HUES64 (cell line): Measurements from ENCODE around the gene EXOSC5.
"Not testable (repeated sequence)": the region's sequence is repeated elsewhere in the genome, so short reads cannot be mapped to it uniquely, and the experiment has no call there.

Experiments used
- H3K27ac ChIP-seq: 2 replicates; pipeline ENCODE4 v1.7.0; 2013; ENCODE audit warnings: low read depth, low read length, inconsistent platforms
- H3K27me3 ChIP-seq: 2 replicates; pipeline ENCODE4 v1.6.1; 2013; ENCODE audit warnings: mild to moderate bottlenecking, low read length; ENCODE audit not compliant: insufficient read depth
- H3K36me3 ChIP-seq: 2 replicates; pipeline ENCODE4 v1.6.1; 2013; ENCODE audit warnings: mild to moderate bottlenecking, low read length; ENCODE audit not compliant: insufficient read depth
- H3K4me1 ChIP-seq: 2 replicates; pipeline ENCODE4 v1.6.1; 2013; ENCODE audit warnings: mild to moderate bottlenecking, low read length, moderate library complexity; ENCODE audit not compliant: insufficient read depth
- H3K4me3 ChIP-seq: 2 replicates; pipeline ENCODE4 v1.5.1; 2013; ENCODE audit warnings: mild to moderate bottlenecking, low read length, moderate library complexity
- H3K9ac ChIP-seq: 2 replicates; pipeline ENCODE4 v1.6.1; 2013; ENCODE audit warnings: mild to moderate bottlenecking, low read depth, low read length
- H3K9me3 ChIP-seq: 2 replicates; pipeline ENCODE4 v1.6.1; 2013; ENCODE audit warnings: low read depth, low read length; ENCODE audit not compliant: insufficient read depth
- WGBS: fragments of 150-250, 120-280 bp; methylation state at CpG from one replicate; pipeline ENCODE4 v1.1.7; 2013; ENCODE audit warnings: missing lambda C conversion rate; 5-methylcytosine and 5-hydroxymethylcytosine counted together

The EXOSC5 gene

GRCh38 chr19:41413947-41414346, 16.8 kb upstream of the EXOSC5 start:
- no peaks in the 10 kb centered on the region for H3K4me1 ChIP-seq
- no peaks in the 10 kb centered on the region for H3K9me3 ChIP-seq
- H3K27ac ChIP-seq: no peak overlapping the region
- no peaks in the 10 kb centered on the region for H3K27me3 ChIP-seq
- peaks cover 32% of the 10 kb centered on the region for H3K36me3 ChIP-seq
- no peak overlapping the region for H3K4me3 ChIP-seq
- 94% methylated on average over 10 of the region's 10 CpGs for WGBS
- no peak overlapping the region for H3K9ac ChIP-seq

GRCh38 chr19:41412953-41413352, 15.8 kb upstream of the EXOSC5 start:
- 92% methylated on average over 5 of the region's 5 CpGs for WGBS
- no peak overlapping the region for H3K4me3 ChIP-seq
- H3K27ac ChIP-seq: no peak overlapping the region
- H3K9ac ChIP-seq: no peak overlapping the region
- no peaks in the 10 kb centered on the region for H3K27me3 ChIP-seq
- no peaks in the 10 kb centered on the region for H3K9me3 ChIP-seq
- H3K4me1 ChIP-seq: no peaks in the 10 kb centered on the region
- H3K36me3 ChIP-seq: peaks cover 28% of the 10 kb centered on the region

GRCh38 chr19:41411968-41412265, 14.8 kb upstream of the EXOSC5 start:
- Histone ChIP-seq H3K9ac (no peak overlapping the region), H3K4me1 (peaks cover 4% of the 10 kb centered on the region; the same call in 1 of the 2 replicates), H3K4me3 (no peak overlapping the region), H3K27me3 (no peaks in the 10 kb centered on the region), H3K27ac (no peak overlapping the region), H3K9me3 (no peaks in the 10 kb centered on the region), H3K36me3 (peaks cover 24% of the 10 kb centered on the region; the same call in 1 of the 2 replicates)
- 85% methylated on average over 11 of the region's 11 CpGs for WGBS

GRCh38 chr19:41411100-41411967, 14.2 kb upstream of the EXOSC5 start:
- WGBS: 79% methylated on average over 8 of the region's 9 CpGs
- Histone ChIP-seq H3K4me3 (no peak overlapping the region), H3K36me3 (peaks cover 21% of the 10 kb centered on the region; the same call in 1 of the 2 replicates), H3K9ac (no peak overlapping the region), H3K4me1 (peaks cover 4% of the 10 kb centered on the region; the same call in 1 of the 2 replicates), H3K27ac (no peak overlapping the region), H3K9me3 (no peaks in the 10 kb centered on the region), H3K27me3 (no peaks in the 10 kb centered on the region)

DNA sequence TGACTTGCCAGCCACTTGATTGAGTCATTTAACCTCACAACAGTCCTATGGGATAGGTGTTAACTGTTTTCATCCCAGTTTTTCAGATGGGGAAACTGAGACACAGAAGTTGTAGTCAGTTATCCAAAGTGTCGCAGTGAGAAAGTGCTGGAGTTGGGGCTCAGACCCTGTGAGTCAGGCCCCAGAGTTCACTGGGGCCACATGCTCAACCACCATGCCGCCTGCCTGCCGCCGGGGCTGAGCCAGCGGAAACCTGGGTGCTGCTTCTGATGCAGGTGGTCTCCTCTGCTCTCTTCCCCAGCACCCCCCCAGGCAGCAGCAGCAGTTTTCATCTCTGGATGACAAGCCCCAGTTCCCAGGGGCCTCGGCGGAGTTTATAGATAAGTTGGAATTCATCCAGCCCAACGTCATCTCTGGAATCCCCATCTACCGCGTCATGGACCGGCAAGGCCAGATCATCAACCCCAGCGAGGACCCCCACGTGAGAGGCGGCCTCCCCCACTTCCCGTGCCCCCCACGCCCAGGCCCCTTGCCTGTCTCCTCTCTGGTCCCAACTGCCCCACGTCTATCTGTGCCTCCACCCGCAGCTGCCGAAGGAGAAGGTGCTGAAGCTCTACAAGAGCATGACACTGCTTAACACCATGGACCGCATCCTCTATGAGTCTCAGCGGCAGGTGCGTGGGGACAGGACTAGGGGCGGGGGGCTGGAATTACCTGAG, 13.3 kb upstream of the EXOSC5 start:
- Histone ChIP-seq H3K36me3 (peaks cover 18% of the 10 kb centered on the region; the same call in 1 of the 2 replicates), H3K4me1 (peaks cover 4% of the 10 kb centered on the region; the same call in 1 of the 2 replicates), H3K27ac (no peak overlapping the region), H3K9ac (no peak overlapping the region), H3K9me3 (no peaks in the 10 kb centered on the region), H3K27me3 (no peaks in the 10 kb centered on the region), H3K4me3 (no peak overlapping the region)
- WGBS: 96% methylated on average over 23 of the region's 23 CpGs

- H3K27ac ChIP-seq: no peak overlapping the region
- H3K9ac ChIP-seq: no peak overlapping the region
- 63% methylated on average over 4 of the region's 4 CpGs for WGBS
- H3K9me3 ChIP-seq: no peaks in the 10 kb centered on the region
- H3K4me1 ChIP-seq: peaks cover 4% of the 10 kb centered on the region; the same call in 1 of the 2 replicates
- no peaks in the 10 kb centered on the region for H3K27me3 ChIP-seq
- H3K4me3 ChIP-seq: no peak overlapping the region
- peaks cover 12% of the 10 kb centered on the region; the same call in 1 of the 2 replicates for H3K36me3 ChIP-seq
Observed at GRCh38 chr19:41409288-41409687, 12.1 kb upstream of the EXOSC5 start.

- H3K27ac ChIP-seq, H3K9me3 ChIP-seq, H3K9ac ChIP-seq, H3K4me1 ChIP-seq, H3K27me3 ChIP-seq, H3K4me3 ChIP-seq: not testable (repeated sequence)
- H3K36me3 ChIP-seq: peaks cover 12% of the 10 kb centered on the region; the same call in 1 of the 2 replicates
- 94% methylated on average over 5 of the region's 5 CpGs for WGBS
Observed at GRCh38 chr19:41408846-41409245, 11.7 kb upstream of the EXOSC5 start.

DNA sequence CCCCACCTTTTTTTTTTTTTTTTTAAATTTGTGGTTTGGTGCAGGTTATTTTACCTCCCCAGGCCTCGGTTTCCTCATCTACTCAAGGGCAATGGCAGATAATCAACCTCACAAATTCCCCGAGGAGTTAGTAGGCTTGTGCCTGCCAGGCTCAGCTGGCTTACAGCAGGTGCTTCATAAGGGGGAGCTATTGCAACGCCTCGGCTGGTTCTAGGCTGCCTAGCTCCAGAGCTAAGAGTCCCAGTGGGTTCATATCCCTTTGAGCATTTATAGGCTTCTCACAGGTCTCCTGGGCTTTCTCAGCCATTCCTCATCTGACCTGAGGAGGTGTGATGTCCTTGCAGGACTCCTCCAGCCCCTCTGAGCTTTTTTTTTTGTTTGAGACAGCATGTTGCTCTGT, 11.1 kb upstream of the EXOSC5 start:
- H3K36me3 ChIP-seq: peaks cover 12% of the 10 kb centered on the region; the same call in 1 of the 2 replicates
- WGBS: 80% methylated on average over 4 of the region's 4 CpGs
- no peak overlapping the region for H3K4me3 ChIP-seq
- no peak overlapping the region for H3K27ac ChIP-seq
- peaks cover 4% of the 10 kb centered on the region; the same call in 1 of the 2 replicates for H3K4me1 ChIP-seq
- no peak overlapping the region for H3K9ac ChIP-seq
- no peaks in the 10 kb centered on the region for H3K27me3 ChIP-seq
- no peaks in the 10 kb centered on the region for H3K9me3 ChIP-seq

DNA sequence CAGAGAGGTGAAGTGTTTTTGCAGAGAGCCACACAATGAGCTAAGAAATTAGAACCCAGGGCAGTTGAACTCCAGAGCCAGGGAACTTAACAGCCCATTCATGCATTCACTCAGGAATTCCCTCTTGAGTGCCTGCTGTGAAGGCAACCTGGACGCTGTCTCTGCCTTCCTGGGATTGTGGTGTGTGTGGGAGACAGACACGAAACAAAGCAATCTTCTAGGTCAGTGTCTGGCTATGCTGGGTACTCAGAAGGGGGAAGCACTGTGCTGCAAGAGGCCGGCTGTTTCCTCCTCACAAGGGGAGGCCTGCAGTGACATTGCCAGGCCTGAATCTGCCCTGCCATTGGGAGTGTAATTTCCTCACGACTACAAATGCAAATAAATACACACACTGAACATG, 10.1 kb upstream of the EXOSC5 start:
- 36% methylated on average over 4 of the region's 4 CpGs for WGBS
- peaks cover 4% of the 10 kb centered on the region; the same call in 1 of the 2 replicates for H3K4me1 ChIP-seq
- peak overlapping the region; percentile 4; the same call in 1 of the 2 replicates for H3K9ac ChIP-seq
- H3K9me3 ChIP-seq: no peaks in the 10 kb centered on the region
- no peaks in the 10 kb centered on the region for H3K27me3 ChIP-seq
- peaks cover 9% of the 10 kb centered on the region; the same call in 1 of the 2 replicates for H3K36me3 ChIP-seq
- H3K4me3 ChIP-seq: no peak overlapping the region
- H3K27ac ChIP-seq: peak overlapping the region; percentile 27; the same call in 1 of the 2 replicates

DNA sequence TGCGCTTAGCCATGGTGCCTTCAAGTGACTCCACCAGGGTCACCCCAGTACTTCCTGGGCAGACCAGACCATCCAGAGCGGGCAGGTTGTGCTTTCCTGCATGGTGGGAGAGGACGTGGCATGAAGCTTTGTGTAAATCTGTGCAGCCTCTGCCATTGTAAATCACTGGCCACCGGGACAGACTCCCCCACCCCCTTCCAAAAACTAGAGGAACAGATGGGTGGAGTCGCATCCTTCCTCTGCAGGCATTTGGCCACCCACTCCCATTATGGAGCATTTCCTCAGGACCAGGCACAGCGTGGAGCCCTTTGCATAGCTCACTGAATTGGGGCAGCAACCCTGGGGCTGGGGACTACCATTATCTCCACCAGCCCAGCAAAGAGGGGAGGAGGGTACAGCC, 8.6 kb upstream of the EXOSC5 start:
- Histone ChIP-seq H3K4me1 (peaks cover 4% of the 10 kb centered on the region; the same call in 1 of the 2 replicates), H3K9me3 (no peaks in the 10 kb centered on the region), H3K36me3 (0 out of 2 replicates have a peak, but pooled peaks cover 1% of the 10 kb centered on the region), H3K27me3 (no peaks in the 10 kb centered on the region), H3K9ac (no peak overlapping the region), H3K27ac (no peak overlapping the region), H3K4me3 (no peak overlapping the region)
- WGBS: 71% methylated on average over 6 of the region's 6 CpGs
